Measurements from ENCODE around the gene LPAR3. TPM values are rescaled to one million over a fixed set of nuclear protein-coding genes. Genes with fewer than 3 reads are reported as not detected.

The LPAR3 gene
- total RNA-seq, 1 donor from 2014 or later: 3.6 TPM

DNA sequence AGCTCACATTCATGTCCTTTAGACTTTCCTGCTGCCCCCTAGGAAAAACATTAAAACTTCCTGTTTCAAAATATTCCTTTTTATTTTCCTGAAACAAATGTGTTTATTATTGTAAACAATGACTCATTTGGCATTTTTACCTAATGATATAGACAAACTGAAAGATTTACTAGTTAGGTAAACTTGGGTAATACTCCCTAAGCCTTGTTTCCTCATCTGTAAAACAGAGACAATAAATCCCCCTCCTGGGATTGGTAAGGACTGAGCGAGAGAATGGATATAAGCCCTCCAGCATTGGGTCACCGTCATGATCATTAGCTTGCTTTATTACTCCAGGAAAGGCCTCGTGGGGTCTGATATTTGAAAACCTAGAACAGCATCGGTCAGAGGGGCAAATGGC, 59.8 kb downstream of the LPAR3 start:
- ATAC-seq (no peak), DNase-seq (no peak)
- Histone ChIP-seq H3K9me3 (no peaks in the 10 kb centered on the region), H3K36me3 (no peaks in the 10 kb centered on the region), H3K4me1 (no peaks in the 10 kb centered on the region), H3K4me3 (no peak overlapping the region), H3K27ac (no peak overlapping the region), H3K27me3 (no peaks in the 10 kb centered on the region)
- TF ChIP-seq, protein P1, sequence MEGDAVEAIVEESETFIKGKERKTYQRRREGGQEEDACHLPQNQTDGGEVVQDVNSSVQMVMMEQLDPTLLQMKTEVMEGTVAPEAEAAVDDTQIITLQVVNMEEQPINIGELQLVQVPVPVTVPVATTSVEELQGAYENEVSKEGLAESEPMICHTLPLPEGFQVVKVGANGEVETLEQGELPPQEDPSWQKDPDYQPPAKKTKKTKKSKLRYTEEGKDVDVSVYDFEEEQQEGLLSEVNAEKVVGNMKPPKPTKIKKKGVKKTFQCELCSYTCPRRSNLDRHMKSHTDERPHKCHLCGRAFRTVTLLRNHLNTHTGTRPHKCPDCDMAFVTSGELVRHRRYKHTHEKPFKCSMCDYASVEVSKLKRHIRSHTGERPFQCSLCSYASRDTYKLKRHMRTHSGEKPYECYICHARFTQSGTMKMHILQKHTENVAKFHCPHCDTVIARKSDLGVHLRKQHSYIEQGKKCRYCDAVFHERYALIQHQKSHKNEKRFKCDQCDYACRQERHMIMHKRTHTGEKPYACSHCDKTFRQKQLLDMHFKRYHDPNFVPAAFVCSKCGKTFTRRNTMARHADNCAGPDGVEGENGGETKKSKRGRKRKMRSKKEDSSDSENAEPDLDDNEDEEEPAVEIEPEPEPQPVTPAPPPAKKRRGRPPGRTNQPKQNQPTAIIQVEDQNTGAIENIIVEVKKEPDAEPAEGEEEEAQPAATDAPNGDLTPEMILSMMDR (IDR thresholded peaks at IDR 0.05): no peak
- intact Hi-C loops (cut with DNase I): no loop called here

DNA sequence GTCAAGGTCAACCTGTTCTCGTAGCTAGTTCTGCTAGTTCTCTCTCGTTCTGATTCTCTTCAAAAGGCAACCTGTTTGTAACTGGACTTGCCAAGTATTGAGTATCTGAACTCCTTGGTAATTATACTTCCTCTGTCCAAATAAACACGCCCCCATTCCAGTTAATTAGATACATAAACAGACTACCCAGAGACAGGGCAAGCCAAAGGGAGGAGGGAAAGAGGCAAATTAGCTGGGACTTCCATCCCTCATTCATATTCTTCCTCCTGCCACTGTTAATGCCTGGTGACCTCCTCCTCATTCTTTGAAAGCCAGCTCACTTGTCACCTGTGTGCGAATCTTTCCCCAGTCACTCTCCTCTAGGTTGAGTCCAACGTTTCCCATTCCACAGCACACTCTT, 62.9 kb downstream of the LPAR3 start:
- H3K27me3 ChIP-seq: no peaks in the 10 kb centered on the region
- no peak overlapping the region for H3K27ac ChIP-seq
- DNase-seq (no peak), ATAC-seq (no peak)
- intact Hi-C loops (cut with DNase I): no loop called here
- no peaks in the 10 kb centered on the region for H3K4me1 ChIP-seq
- no peak overlapping the region for H3K4me3 ChIP-seq
- TF ChIP-seq, protein P1 (IDR thresholded peaks at IDR 0.05): no peak
- no peaks in the 10 kb centered on the region for H3K9me3 ChIP-seq
- H3K36me3 ChIP-seq: no peaks in the 10 kb centered on the region

DNA sequence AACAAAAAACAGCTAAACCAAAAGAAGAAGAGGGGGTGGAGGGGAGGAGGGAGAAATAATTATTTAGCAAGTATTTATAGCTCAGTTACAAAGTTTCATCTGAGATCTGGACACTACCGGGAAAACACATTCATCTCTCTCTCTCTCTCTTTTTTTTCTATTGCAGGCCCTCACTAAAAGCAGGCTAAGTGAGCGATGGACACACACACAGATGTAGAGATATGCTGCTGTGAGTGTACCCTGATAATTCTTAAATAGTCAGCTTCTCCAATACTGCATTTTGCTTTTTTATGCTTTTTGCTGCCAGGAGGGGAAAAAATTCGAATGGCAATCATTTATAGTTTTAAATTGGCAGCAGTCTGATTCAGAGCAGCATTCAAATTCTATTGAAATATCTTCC, 65.0 kb downstream of the LPAR3 start:
- no peak for ATAC-seq
- intact Hi-C loops (cut with DNase I): no loop called here
- TF ChIP-seq, protein P1 (IDR thresholded peaks at IDR 0.05): no peak

DNA sequence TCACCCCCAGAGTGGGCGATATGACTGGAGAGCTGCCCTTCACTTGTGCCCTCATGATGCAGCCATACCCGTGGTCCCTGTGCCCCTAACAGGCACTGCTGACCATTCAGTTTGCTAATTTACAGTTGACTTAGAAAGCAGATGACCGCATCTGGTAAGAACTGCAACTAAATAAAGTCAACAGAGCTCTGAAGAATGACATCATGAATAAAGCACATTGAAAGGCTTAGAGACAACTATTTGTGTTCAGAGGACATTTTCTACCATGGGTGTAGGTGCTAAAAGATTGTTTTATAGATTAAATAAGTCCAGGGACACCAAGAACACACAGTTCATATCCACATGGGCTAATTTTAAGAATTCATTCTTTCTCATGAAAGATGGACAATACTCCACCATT, 65.5 kb downstream of the LPAR3 start:
- no peak overlapping the region for H3K27ac ChIP-seq
- H3K4me1 ChIP-seq: no peaks in the 10 kb centered on the region
- intact Hi-C loops (cut with DNase I): no loop called here
- no peaks in the 10 kb centered on the region for H3K9me3 ChIP-seq
- DNase-seq (no peak), ATAC-seq (no peak)
- H3K36me3 ChIP-seq: no peaks in the 10 kb centered on the region
- no peak overlapping the region for H3K4me3 ChIP-seq
- no peaks in the 10 kb centered on the region for H3K27me3 ChIP-seq
- TF ChIP-seq, protein P1 (IDR thresholded peaks at IDR 0.05): no peak

More for the DNA sequence above, 65.0 kb downstream of the LPAR3 start:
- no peak overlapping the region for H3K4me3 ChIP-seq
- no peaks in the 10 kb centered on the region for H3K27me3 ChIP-seq
- H3K4me1 ChIP-seq: no peaks in the 10 kb centered on the region
- no peaks in the 10 kb centered on the region for H3K9me3 ChIP-seq
- H3K36me3 ChIP-seq: no peaks in the 10 kb centered on the region
- no peak for DNase-seq
- no peak overlapping the region for H3K27ac ChIP-seq

DNA sequence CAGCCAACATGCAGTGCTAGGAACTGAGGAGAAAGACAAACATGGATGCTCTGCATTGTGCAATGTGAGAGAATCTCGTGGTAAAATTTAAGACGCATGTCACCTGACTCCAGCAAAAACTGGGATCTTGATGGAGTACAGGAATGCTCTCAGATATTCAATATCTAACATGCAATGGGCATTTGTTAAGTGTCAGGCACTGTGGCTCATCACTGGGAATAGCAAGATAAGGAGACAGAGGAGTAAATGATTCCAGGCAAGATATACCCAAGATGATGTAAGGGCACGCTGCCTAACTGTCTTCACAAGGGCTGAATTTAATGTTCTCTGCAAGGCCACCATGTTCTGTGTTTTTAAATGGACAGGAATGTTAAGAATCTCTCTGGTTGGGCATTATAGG, 67.8 kb downstream of the LPAR3 start:
- ATAC-seq: no peak
- Histone ChIP-seq H3K4me1 (no peaks in the 10 kb centered on the region), H3K4me3 (no peak overlapping the region), H3K27ac (no peak overlapping the region), H3K36me3 (no peaks in the 10 kb centered on the region), H3K9me3 (no peaks in the 10 kb centered on the region), H3K27me3 (no peaks in the 10 kb centered on the region)
- TF ChIP-seq, protein P1 (IDR thresholded peaks at IDR 0.05): no peak
- DNase-seq: no peak
- intact Hi-C loops (cut with DNase I): no loop called here

DNA sequence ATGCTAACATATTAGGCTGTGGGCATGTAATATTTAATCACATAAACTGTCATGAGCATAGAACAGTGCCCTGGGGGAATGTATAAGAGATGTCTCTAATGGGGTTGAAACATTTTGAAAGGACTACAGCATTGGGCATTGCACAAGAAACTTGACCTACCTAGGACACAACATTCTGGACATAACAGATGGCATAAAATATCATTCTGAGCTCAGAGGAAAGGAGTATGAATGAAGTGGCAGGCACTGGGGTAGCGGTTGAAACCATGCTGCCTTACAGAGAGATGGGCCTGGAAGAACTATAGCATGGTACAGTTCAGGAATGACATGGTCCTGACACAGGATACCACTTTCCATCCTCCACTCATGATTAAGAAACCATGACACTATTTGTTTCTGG, 69.0 kb downstream of the LPAR3 start:
- H3K27me3 ChIP-seq: no peaks in the 10 kb centered on the region
- intact Hi-C loops (cut with DNase I): no loop called here
- H3K9me3 ChIP-seq: no peaks in the 10 kb centered on the region
- no peak overlapping the region for H3K27ac ChIP-seq
- no peaks in the 10 kb centered on the region for H3K4me1 ChIP-seq
- DNase-seq (no peak), ATAC-seq (no peak)
- H3K36me3 ChIP-seq: no peaks in the 10 kb centered on the region
- no peak overlapping the region for H3K4me3 ChIP-seq
- TF ChIP-seq, protein P1 (IDR thresholded peaks at IDR 0.05): no peak
